ENCODE measurements around the gene MED17.

- TF ChIP-seq CTCF (conservative IDR thresholded peaks at IDR 0.05 in 1 of 2, IDR thresholded peaks at IDR 0.05 in 1 of 2; ENCODE audit: extremely low read depth in 1 of 2, insufficient read depth in 1 of 2, low read depth in 1 of 2, low read length in 2 of 2) (no peak), EZH2 (IDR thresholded peaks at IDR 0.05; ENCODE audit: borderline replicate concordance, low read length) (no peak)
Measured at GRCh38 chr11:93772123-93772522, 12.0 kb upstream of the MED17 start.

Data from mammary epithelial cell (primary cell).